DND-41 (cell line): ENCODE data around the gene SRRM5.

ENCODE experiments used
- ATAC-seq: fragments of 200-7000 bp; cut with Tn5 transposase; 3 replicates; pipeline ENCODE4 v1.9.1; 2021; ENCODE audit warnings: low read depth; ENCODE audit not compliant: insufficient read depth
- DNase-seq: peaks from one replicate; pipeline ENCODE4 v3.0.0-alpha.2; 2020
- H2AFZ ChIP-seq: 2 replicates; pipeline ENCODE4 v1.6.0; 2012; ENCODE audit warnings: low read depth, low read length
- H3K27ac ChIP-seq: 2 replicates; pipeline ENCODE4 v1.5.1; 2012; ENCODE audit warnings: low read length, inconsistent platforms
- H3K27me3 ChIP-seq: fragments of 200-600 bp; sonication (generic); 2 replicates; pipeline ENCODE4 v1.6.0; 2012; ENCODE audit warnings: low read length, mild to moderate bottlenecking, inconsistent platforms; ENCODE audit not compliant: insufficient read depth, poor library complexity
- H3K36me3 ChIP-seq: 2 replicates; pipeline ENCODE4 v1.5.1; 2012; ENCODE audit warnings: low read length, inconsistent platforms; ENCODE audit not compliant: insufficient read depth
- H3K4me1 ChIP-seq: 2 replicates; pipeline ENCODE4 v1.5.1; 2012; ENCODE audit warnings: mild to moderate bottlenecking, low read length; ENCODE audit not compliant: insufficient read depth
- H3K4me2 ChIP-seq: 2 replicates; pipeline ENCODE4 v1.6.0; 2012; ENCODE audit warnings: mild to moderate bottlenecking, moderate library complexity, low read length, inconsistent platforms; ENCODE audit not compliant: insufficient read depth
- H3K4me3 ChIP-seq, 2 experiments: fragments of 200-600 bp in 1 of 2; shearing (Covaris generic) in 1 of 2; 2 replicates each; pipeline ENCODE4 v1.5.1; 2012 to 2016; ENCODE audit warnings: inconsistent platforms in 2 of 2, low read length in 2 of 2, mild to moderate bottlenecking in 2 of 2, low read depth in 1 of 2, moderate library complexity in 1 of 2
- H3K79me2 ChIP-seq: 2 replicates; pipeline ENCODE4 v1.6.0; 2012; ENCODE audit warnings: low read length, inconsistent platforms; ENCODE audit not compliant: insufficient read depth
- H3K9ac ChIP-seq: 2 replicates; pipeline ENCODE4 v1.6.0; 2012; ENCODE audit warnings: low read depth, mild to moderate bottlenecking, inconsistent platforms, low read length, moderate library complexity
- H3K9me3 ChIP-seq: 2 replicates; pipeline ENCODE4 v1.5.1; 2012; ENCODE audit warnings: low read length, moderate library complexity, mild to moderate bottlenecking, inconsistent platforms; ENCODE audit not compliant: insufficient read depth, severe bottlenecking
- H4K20me1 ChIP-seq: 2 replicates; pipeline ENCODE4 v1.6.0; 2012; ENCODE audit warnings: low read length; ENCODE audit not compliant: insufficient read depth
- CTCF ChIP-seq: IDR thresholded peaks from 2 replicates; pipeline ENCODE4 v1.5.1; 2012; ENCODE audit warnings: borderline replicate concordance, low read length, moderate library complexity, mild to moderate bottlenecking; ENCODE audit not compliant: poor library complexity, severe bottlenecking; ENCODE audit errors: extremely low read depth
- EZH2 ChIP-seq: IDR thresholded peaks from 3 replicates; pipeline ENCODE4 v1.6.1; 2012; ENCODE audit warnings: borderline replicate concordance, low read depth, mild to moderate bottlenecking, moderate library complexity, low read length, inconsistent platforms; ENCODE audit not compliant: severe bottlenecking

SRRM5 gene

DNA sequence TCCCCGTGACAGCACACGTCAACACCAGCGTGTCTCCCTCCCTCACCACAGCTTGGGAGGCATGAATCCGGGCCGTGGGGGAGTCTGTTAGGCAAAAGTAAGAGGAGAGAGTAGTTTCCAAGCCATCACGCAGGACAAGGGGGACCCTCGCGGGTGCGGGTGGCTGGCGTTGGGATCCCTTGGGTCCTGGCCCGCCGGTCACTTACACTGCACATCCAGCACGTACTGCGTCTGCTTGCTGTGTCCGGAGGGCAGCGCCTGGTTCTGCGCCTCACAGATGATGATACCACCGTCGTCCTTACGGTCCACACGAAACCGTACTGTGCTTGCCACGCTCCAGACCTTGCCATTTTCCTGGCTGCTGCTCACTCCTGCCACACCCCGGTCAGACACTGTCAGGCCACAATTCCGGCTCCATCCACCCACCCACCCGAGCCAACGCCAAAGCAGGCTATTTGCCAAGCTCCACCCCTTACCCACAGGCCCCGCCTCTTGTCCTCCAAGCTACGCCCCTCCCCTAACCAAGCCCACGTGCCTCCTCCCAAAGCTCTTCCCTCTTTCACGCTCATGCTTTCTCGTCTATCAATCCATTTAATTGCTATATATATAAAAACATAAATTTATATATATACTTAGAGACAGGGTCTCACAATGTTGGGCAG, 14.2 kb downstream of the SRRM5 start:
- no peaks in the 10 kb centered on the region for H3K36me3 ChIP-seq
- H4K20me1 ChIP-seq: no peaks in the 10 kb centered on the region
- no peaks in the 10 kb centered on the region for H3K9me3 ChIP-seq
- no peaks in the 10 kb centered on the region for H3K79me2 ChIP-seq
- H3K27ac ChIP-seq: no peak overlapping the region
- no peak overlapping the region for H3K4me3 ChIP-seq
- no peaks in the 10 kb centered on the region for H3K4me1 ChIP-seq
- H3K9ac ChIP-seq: no peak overlapping the region
- TF ChIP-seq EZH2: no peak
- TF ChIP-seq CTCF: no peak
- DNase-seq (peak; percentile 26), ATAC-seq (peak; percentile 39; the same call in 1 of the 3 replicates)
- H3K27me3 ChIP-seq: no peaks in the 10 kb centered on the region
- no peak overlapping the region for H3K4me2 ChIP-seq
- H2AFZ ChIP-seq: no peak overlapping the region

- Histone ChIP-seq H2AFZ (no peak overlapping the region), H3K36me3 (no peaks in the 10 kb centered on the region), H4K20me1 (no peaks in the 10 kb centered on the region), H3K27ac (no peak overlapping the region), H3K4me3 (no peak overlapping the region), H3K9me3 (no peaks in the 10 kb centered on the region), H3K9ac (no peak overlapping the region), H3K79me2 (no peaks in the 10 kb centered on the region), H3K4me1 (no peaks in the 10 kb centered on the region), H3K27me3 (no peaks in the 10 kb centered on the region), H3K4me2 (no peak overlapping the region)
- no peak for ATAC-seq
- no peak for DNase-seq
- TF ChIP-seq EZH2 (no peak), CTCF (no peak)
Measured at GRCh38 chr19:43626838-43627237, 14.9 kb downstream of the SRRM5 start.

GRCh38 chr19:43628646-43629326, 16.9 kb downstream of the SRRM5 start:
- Histone ChIP-seq H3K27me3 (no peaks in the 10 kb centered on the region), H3K4me1 (no peaks in the 10 kb centered on the region), H3K27ac (no peak overlapping the region), H3K9ac (no peak overlapping the region), H2AFZ (no peak overlapping the region), H3K36me3 (no peaks in the 10 kb centered on the region), H3K4me2 (no peak overlapping the region), H3K79me2 (no peaks in the 10 kb centered on the region), H3K9me3 (no peaks in the 10 kb centered on the region), H4K20me1 (no peaks in the 10 kb centered on the region), H3K4me3 (no peak overlapping the region)
- DNase-seq (no peak), ATAC-seq (no peak)
- no peak for TF ChIP-seq EZH2
- no peak for TF ChIP-seq CTCF
